Measurements from ENCODE around the gene MYL5.

The MYL5 gene

DNA sequence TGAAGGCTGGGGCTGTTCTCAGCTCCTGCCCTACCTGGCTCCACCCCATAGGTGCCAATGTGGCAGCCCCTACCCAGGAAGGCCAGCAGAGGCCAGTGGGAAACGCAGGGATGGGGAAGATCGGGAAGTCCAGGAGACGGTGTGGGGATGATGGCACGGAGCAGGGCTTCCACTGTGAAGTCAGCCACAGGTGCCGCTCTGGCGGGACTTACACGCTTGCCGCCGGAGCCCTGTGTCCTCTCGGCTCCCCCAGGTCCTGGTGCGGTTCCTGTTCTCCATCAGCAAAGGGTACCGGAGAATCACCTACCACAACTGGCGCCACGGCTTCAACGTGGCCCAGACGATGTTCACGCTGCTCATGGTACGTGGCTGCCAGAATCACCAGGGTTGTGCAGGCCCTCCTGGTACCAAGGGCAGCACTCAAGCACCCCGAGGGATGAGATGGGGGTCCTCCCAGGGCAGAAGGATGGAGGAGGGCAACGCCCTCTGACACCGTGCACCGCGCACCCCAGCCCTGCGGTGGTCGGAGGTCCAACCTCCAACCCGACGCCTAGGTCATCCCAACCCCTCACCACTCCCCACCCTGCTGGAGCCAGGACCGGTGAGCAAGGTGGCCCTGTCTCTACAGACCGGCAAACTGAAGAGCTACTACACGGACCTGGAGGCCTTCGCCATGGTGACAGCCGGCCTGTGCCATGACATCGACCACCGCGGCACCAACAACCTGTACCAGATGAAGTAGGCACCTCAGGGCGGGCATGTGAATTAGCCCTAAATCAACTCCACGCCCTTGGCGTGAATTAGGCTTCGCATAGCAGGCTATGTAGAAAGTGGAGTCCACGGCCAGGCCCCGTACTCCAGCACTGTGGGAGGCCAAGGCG lies 12.2 kb upstream of the MYL5 start:
- no peak for DNase-seq (ENCODE audit: low read depth in 1 of 2, low spot score in 1 of 2)
- Histone ChIP-seq H3K27me3 (ENCODE audit: insufficient read depth, poor library complexity, severe bottlenecking) (peaks cover 10% of the 10 kb centered on the region), H3K27ac (replicated peaks) (no peak overlapping the region), H3K4me3 (replicated peaks; ENCODE audit: insufficient read depth, low read length) (no peak overlapping the region)
- no peak for TF ChIP-seq SPI1 (IDR thresholded peaks at IDR 0.05; ENCODE audit: borderline replicate concordance, low read depth)
- TF ChIP-seq, protein P1, sequence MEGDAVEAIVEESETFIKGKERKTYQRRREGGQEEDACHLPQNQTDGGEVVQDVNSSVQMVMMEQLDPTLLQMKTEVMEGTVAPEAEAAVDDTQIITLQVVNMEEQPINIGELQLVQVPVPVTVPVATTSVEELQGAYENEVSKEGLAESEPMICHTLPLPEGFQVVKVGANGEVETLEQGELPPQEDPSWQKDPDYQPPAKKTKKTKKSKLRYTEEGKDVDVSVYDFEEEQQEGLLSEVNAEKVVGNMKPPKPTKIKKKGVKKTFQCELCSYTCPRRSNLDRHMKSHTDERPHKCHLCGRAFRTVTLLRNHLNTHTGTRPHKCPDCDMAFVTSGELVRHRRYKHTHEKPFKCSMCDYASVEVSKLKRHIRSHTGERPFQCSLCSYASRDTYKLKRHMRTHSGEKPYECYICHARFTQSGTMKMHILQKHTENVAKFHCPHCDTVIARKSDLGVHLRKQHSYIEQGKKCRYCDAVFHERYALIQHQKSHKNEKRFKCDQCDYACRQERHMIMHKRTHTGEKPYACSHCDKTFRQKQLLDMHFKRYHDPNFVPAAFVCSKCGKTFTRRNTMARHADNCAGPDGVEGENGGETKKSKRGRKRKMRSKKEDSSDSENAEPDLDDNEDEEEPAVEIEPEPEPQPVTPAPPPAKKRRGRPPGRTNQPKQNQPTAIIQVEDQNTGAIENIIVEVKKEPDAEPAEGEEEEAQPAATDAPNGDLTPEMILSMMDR (IDR thresholded peaks at IDR 0.05; ENCODE audit: insufficient read depth, low read length): no peak
- TF ChIP-seq, protein P2, sequence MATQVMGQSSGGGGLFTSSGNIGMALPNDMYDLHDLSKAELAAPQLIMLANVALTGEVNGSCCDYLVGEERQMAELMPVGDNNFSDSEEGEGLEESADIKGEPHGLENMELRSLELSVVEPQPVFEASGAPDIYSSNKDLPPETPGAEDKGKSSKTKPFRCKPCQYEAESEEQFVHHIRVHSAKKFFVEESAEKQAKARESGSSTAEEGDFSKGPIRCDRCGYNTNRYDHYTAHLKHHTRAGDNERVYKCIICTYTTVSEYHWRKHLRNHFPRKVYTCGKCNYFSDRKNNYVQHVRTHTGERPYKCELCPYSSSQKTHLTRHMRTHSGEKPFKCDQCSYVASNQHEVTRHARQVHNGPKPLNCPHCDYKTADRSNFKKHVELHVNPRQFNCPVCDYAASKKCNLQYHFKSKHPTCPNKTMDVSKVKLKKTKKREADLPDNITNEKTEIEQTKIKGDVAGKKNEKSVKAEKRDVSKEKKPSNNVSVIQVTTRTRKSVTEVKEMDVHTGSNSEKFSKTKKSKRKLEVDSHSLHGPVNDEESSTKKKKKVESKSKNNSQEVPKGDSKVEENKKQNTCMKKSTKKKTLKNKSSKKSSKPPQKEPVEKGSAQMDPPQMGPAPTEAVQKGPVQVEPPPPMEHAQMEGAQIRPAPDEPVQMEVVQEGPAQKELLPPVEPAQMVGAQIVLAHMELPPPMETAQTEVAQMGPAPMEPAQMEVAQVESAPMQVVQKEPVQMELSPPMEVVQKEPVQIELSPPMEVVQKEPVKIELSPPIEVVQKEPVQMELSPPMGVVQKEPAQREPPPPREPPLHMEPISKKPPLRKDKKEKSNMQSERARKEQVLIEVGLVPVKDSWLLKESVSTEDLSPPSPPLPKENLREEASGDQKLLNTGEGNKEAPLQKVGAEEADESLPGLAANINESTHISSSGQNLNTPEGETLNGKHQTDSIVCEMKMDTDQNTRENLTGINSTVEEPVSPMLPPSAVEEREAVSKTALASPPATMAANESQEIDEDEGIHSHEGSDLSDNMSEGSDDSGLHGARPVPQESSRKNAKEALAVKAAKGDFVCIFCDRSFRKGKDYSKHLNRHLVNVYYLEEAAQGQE (IDR thresholded peaks at IDR 0.05; ENCODE audit: insufficient replicate concordance, low read depth): no peak

DNA sequence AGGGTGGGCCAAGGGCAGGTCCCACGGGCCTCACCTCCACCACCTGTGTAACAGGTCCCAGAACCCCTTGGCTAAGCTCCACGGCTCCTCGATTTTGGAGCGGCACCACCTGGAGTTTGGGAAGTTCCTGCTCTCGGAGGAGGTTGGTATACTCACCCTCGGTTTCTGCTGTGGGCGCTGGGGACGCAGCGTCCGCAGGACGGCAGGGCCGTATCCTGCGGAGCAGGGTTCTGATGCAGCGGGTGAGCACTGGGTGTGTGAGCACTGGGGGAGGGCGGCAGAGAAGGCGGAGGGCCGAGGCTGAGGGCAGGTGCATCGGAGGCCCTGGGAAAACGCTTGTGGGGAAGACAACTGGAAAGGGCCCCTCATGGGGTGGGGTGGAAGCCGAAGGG lies 11.3 kb upstream of the MYL5 start:
- H3K27ac ChIP-seq (replicated peaks): no peak overlapping the region
- peaks cover 10% of the 10 kb centered on the region for H3K27me3 ChIP-seq (ENCODE audit: insufficient read depth, poor library complexity, severe bottlenecking)
- H3K4me3 ChIP-seq (replicated peaks; ENCODE audit: insufficient read depth, low read length): no peak overlapping the region
- DNase-seq (ENCODE audit: low read depth in 1 of 2, low spot score in 1 of 2): no peak
- TF ChIP-seq SPI1 (IDR thresholded peaks at IDR 0.05; ENCODE audit: borderline replicate concordance, low read depth) (no peak), POLR2AphosphoS5 (IDR thresholded peaks at IDR 0.05; ENCODE audit: low read depth) (no peak), GABPA (IDR thresholded peaks at IDR 0.05; ENCODE audit: low read depth) (no peak)
- TF ChIP-seq, protein P1 (IDR thresholded peaks at IDR 0.05; ENCODE audit: insufficient read depth, low read length): no peak
- TF ChIP-seq, protein P2 (IDR thresholded peaks at IDR 0.05; ENCODE audit: insufficient replicate concordance, low read depth): no peak

DNA sequence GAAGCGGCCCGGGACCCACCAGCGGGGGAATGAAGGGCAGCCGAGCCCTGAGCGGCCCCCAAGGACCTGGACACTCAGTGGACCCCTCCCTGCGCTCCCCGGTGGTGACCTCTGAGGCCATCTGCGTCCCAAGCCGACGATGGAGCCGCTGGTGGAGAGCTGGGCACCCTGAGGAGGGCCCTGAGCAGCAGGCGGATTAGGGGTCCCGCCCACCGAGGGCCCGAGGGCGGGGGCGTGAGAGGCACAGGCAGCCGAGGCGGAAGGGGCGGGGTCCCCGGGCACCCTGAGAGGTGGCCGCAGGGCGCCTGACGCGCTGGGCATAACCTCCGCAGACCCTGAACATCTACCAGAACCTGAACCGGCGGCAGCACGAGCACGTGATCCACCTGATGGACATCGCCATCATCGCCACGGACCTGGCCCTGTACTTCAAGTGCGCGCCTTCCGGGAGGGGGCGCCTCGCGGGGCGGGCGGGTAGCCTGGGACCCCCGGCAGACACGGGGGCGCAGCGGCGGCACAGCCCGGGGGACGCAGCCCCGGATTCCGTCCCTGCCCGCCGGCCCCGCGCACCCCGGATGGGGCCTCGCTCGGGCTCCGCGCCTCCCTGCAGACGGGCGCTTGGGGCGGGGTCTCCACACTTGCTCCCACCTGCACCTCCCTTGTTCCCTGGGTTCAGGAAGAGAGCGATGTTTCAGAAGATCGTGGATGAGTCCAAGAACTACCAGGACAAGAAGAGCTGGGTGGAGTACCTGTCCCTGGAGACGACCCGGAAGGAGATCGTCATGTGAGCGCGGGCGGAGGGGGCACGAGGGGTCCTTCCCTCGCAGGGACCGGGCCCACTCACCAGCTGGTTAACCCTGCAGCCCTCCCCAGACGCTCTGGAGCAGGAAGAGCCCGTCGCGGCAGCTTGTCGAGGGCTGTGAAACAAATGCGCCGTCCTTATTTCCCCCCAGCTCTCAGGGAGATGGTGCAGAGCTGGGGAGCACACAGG lies 10.6 kb upstream of the MYL5 start:
- H3K27me3 ChIP-seq (ENCODE audit: insufficient read depth, poor library complexity, severe bottlenecking): peaks cover 10% of the 10 kb centered on the region
- H3K4me3 ChIP-seq (replicated peaks; ENCODE audit: insufficient read depth, low read length): no peak overlapping the region
- H3K27ac ChIP-seq (replicated peaks): no peak overlapping the region
- no peak for DNase-seq (ENCODE audit: low read depth in 1 of 2, low spot score in 1 of 2)
- TF ChIP-seq, protein P1 (IDR thresholded peaks at IDR 0.05; ENCODE audit: insufficient read depth, low read length): no peak
- no peak for TF ChIP-seq POLR2AphosphoS5 (IDR thresholded peaks at IDR 0.05; ENCODE audit: low read depth)
- no peak for TF ChIP-seq SPI1 (IDR thresholded peaks at IDR 0.05; ENCODE audit: borderline replicate concordance, low read depth)
- no peak for TF ChIP-seq GABPA (IDR thresholded peaks at IDR 0.05; ENCODE audit: low read depth)
- TF ChIP-seq, protein P2 (IDR thresholded peaks at IDR 0.05; ENCODE audit: insufficient replicate concordance, low read depth): no peak

All from HL-60 (cell line).